Measurements from ENCODE around the gene SDSL. TPM values are rescaled to one million over a fixed set of nuclear protein-coding genes. Genes with fewer than 3 reads are reported as not detected.

The SDSL gene
- total RNA-seq, 1 donor from 2014 or later: 0.52 TPM

GRCh38 chr12:113386866-113387566 lies 35.2 kb upstream of the SDSL start:
- H3K9ac ChIP-seq (ENCODE audit: low read depth in 1 of 3, low read length in 3 of 3): no peak overlapping the region
- H3K27ac ChIP-seq (ENCODE audit: low read depth, low read length): no peak overlapping the region
- H3K9me3 ChIP-seq (ENCODE audit: control insufficient read depth in 3 of 3, low read length in 3 of 3): no peaks in the 10 kb centered on the region
- H3K36me3 ChIP-seq (ENCODE audit: control insufficient read depth in 3 of 3, insufficient read depth in 3 of 3, low read length in 3 of 3): peaks cover 43 to 55% (median 49%) of the 10 kb centered on the region in 3 donors
- no peak overlapping the region for H3K4me3 ChIP-seq (ENCODE audit: low read length in 3 of 3)
- no peaks in the 10 kb centered on the region for H3K4me1 ChIP-seq (ENCODE audit: control insufficient read depth in 3 of 3, insufficient read depth in 3 of 3, low read length in 3 of 3)
- no peaks in the 10 kb centered on the region for H3K27me3 ChIP-seq (ENCODE audit: control insufficient read depth in 3 of 3, insufficient read depth in 3 of 3, low read length in 3 of 3)

GRCh38 chr12:113387631-113388030 lies 34.5 kb upstream of the SDSL start:
- no peaks in the 10 kb centered on the region for H3K27me3 ChIP-seq (ENCODE audit: control insufficient read depth in 3 of 3, insufficient read depth in 3 of 3, low read length in 3 of 3)
- no peak overlapping the region for H3K27ac ChIP-seq (ENCODE audit: low read depth, low read length)
- no peaks in the 10 kb centered on the region for H3K4me1 ChIP-seq (ENCODE audit: control insufficient read depth in 3 of 3, insufficient read depth in 3 of 3, low read length in 3 of 3)
- no peaks in the 10 kb centered on the region for H3K9me3 ChIP-seq (ENCODE audit: control insufficient read depth in 3 of 3, low read length in 3 of 3)
- H3K4me3 ChIP-seq (ENCODE audit: low read length in 3 of 3): no peak overlapping the region
- H3K9ac ChIP-seq (ENCODE audit: low read depth in 1 of 3, low read length in 3 of 3): no peak overlapping the region
- H3K36me3 ChIP-seq (ENCODE audit: control insufficient read depth in 3 of 3, insufficient read depth in 3 of 3, low read length in 3 of 3): peaks cover 43 to 55% (median 46%) of the 10 kb centered on the region in 3 donors

DNA sequence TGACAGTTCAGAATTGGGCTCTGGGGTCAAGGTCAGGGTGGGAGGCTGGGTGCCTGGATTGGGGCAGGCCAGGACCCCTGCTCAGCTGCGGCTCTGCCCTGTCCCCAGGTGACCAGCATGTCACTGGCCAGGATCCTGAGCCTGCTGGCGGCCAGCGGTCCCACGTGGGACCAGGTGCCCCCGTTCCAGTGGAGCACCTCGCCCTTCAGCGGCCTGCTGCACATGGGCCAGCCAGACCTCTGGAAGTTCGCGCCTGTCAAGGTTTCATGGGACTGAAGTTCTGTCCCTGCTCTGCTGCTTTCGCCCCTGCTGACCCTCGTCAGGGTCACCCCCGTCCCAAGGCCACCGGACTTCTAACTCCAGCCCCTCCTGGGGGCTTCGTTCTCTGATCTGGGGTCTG lies 33.8 kb upstream of the SDSL start:
- H3K36me3 ChIP-seq (ENCODE audit: control insufficient read depth in 3 of 3, insufficient read depth in 3 of 3, low read length in 3 of 3): peaks cover 41 to 52% (median 43%) of the 10 kb centered on the region in 3 donors
- H3K9ac ChIP-seq (ENCODE audit: low read depth in 1 of 3, low read length in 3 of 3): no peak overlapping the region
- no peak overlapping the region for H3K27ac ChIP-seq (ENCODE audit: low read depth, low read length)
- no peaks in the 10 kb centered on the region for H3K9me3 ChIP-seq (ENCODE audit: control insufficient read depth in 3 of 3, low read length in 3 of 3)
- no peak overlapping the region for H3K4me3 ChIP-seq (ENCODE audit: low read length in 3 of 3)
- H3K27me3 ChIP-seq (ENCODE audit: control insufficient read depth in 3 of 3, insufficient read depth in 3 of 3, low read length in 3 of 3): no peaks in the 10 kb centered on the region
- H3K4me1 ChIP-seq (ENCODE audit: control insufficient read depth in 3 of 3, insufficient read depth in 3 of 3, low read length in 3 of 3): no peaks in the 10 kb centered on the region

- H3K36me3 ChIP-seq (ENCODE audit: control insufficient read depth in 3 of 3, insufficient read depth in 3 of 3, low read length in 3 of 3): peaks cover 29 to 37% (median 30%) of the 10 kb centered on the region in 3 donors
- no peak overlapping the region for H3K27ac ChIP-seq (ENCODE audit: low read depth, low read length)
- H3K4me3 ChIP-seq (ENCODE audit: low read length in 3 of 3): no peak overlapping the region
- no peaks in the 10 kb centered on the region for H3K27me3 ChIP-seq (ENCODE audit: control insufficient read depth in 3 of 3, insufficient read depth in 3 of 3, low read length in 3 of 3)
- H3K9ac ChIP-seq (ENCODE audit: low read depth in 1 of 3, low read length in 3 of 3): no peak overlapping the region
- H3K4me1 ChIP-seq (ENCODE audit: control insufficient read depth in 3 of 3, insufficient read depth in 3 of 3, low read length in 3 of 3): no peaks in the 10 kb centered on the region
- no peaks in the 10 kb centered on the region for H3K9me3 ChIP-seq (ENCODE audit: control insufficient read depth in 3 of 3, low read length in 3 of 3)
Observed at GRCh38 chr12:113390064-113391043, 31.8 kb upstream of the SDSL start.

GRCh38 chr12:113391145-113391544 lies 31.0 kb upstream of the SDSL start:
- no peak overlapping the region for H3K9ac ChIP-seq (ENCODE audit: low read depth in 1 of 3, low read length in 3 of 3)
- no peaks in the 10 kb centered on the region for H3K27me3 ChIP-seq (ENCODE audit: control insufficient read depth in 3 of 3, insufficient read depth in 3 of 3, low read length in 3 of 3)
- H3K4me1 ChIP-seq (ENCODE audit: control insufficient read depth in 3 of 3, insufficient read depth in 3 of 3, low read length in 3 of 3): no peaks in the 10 kb centered on the region
- H3K36me3 ChIP-seq (ENCODE audit: control insufficient read depth in 3 of 3, insufficient read depth in 3 of 3, low read length in 3 of 3): peaks cover 27 to 36% (median 28%) of the 10 kb centered on the region in 3 donors
- no peak overlapping the region for H3K27ac ChIP-seq (ENCODE audit: low read depth, low read length)
- no peak overlapping the region for H3K4me3 ChIP-seq (ENCODE audit: low read length in 3 of 3)
- H3K9me3 ChIP-seq (ENCODE audit: control insufficient read depth in 3 of 3, low read length in 3 of 3): no peaks in the 10 kb centered on the region

DNA sequence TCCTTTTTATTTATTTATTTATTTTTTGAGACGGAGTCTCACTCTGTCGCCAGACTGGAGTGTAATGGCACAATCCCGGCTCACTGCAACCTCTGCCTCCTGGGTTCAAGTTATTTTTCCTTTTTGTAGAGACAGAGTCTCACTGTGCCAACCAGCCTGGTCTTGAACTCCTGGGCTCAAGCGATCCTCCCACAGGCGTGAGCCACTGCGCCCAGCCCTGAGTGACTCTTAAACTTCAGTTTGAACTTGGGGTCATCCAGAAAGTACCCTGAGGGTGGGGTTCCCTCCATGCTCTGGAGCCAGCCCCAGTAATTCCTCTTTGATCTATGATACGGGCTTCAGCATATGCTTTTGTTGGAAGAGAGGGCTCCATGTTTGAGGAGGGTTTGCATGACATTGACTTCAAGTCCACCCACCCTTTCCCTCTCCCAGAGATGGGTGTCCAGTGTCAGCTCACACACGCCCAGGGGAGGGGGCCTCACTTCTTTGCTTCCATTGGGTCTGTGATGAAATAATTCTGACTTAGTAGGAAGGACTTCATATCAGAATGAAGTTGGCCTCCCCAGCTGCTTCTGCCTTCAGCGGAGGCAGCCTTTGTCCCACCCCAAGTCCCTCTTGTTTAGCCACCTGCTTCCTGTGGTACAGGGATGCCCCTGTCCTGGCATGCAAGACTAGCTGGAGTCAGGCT lies 30.4 kb upstream of the SDSL start:
- H3K4me1 ChIP-seq (ENCODE audit: control insufficient read depth in 3 of 3, insufficient read depth in 3 of 3, low read length in 3 of 3): no peaks in the 10 kb centered on the region

DNA sequence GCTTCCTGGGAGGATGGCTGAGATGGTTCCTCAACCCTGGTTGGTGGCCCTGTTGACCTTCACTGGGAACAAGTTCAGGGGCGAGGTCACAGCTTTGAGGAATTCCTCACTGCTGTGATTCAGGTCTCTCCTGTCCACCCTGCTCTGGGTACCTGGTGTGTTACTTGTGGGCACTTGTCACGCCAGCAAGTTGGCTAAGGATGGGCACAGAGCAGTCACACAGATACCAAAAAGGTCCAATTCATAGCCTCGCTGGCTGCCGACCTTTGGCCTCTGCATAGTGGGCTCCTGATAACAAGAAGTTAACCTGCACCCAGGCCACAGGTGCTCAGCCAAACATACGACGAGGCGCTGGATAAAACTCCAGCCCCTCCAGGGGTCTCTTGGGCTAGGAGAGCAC lies 29.7 kb upstream of the SDSL start:
- Histone ChIP-seq H3K9me3 (ENCODE audit: control insufficient read depth in 3 of 3, low read length in 3 of 3) (no peaks in the 10 kb centered on the region), H3K27ac (ENCODE audit: low read depth, low read length) (no peak overlapping the region), H3K27me3 (ENCODE audit: control insufficient read depth in 3 of 3, insufficient read depth in 3 of 3, low read length in 3 of 3) (peaks cover 2 to 4% (median 3%) of the 10 kb centered on the region in 3 donors), H3K4me1 (ENCODE audit: control insufficient read depth in 3 of 3, insufficient read depth in 3 of 3, low read length in 3 of 3) (no peaks in the 10 kb centered on the region), H3K9ac (ENCODE audit: low read depth in 1 of 3, low read length in 3 of 3) (no peak overlapping the region), H3K36me3 (ENCODE audit: control insufficient read depth in 3 of 3, insufficient read depth in 3 of 3, low read length in 3 of 3) (peaks cover 21 to 26% (median 21%) of the 10 kb centered on the region in 3 donors), H3K4me3 (ENCODE audit: low read length in 3 of 3) (no peak overlapping the region)

More for the DNA sequence above, 30.4 kb upstream of the SDSL start:
- Histone ChIP-seq H3K9me3 (ENCODE audit: control insufficient read depth in 3 of 3, low read length in 3 of 3) (no peaks in the 10 kb centered on the region), H3K27ac (ENCODE audit: low read depth, low read length) (no peak overlapping the region), H3K4me3 (ENCODE audit: low read length in 3 of 3) (no peak overlapping the region), H3K36me3 (ENCODE audit: control insufficient read depth in 3 of 3, insufficient read depth in 3 of 3, low read length in 3 of 3) (peaks cover 27 to 33% (median 27%) of the 10 kb centered on the region in 3 donors), H3K9ac (ENCODE audit: low read depth in 1 of 3, low read length in 3 of 3) (no peak overlapping the region), H3K27me3 (ENCODE audit: control insufficient read depth in 3 of 3, insufficient read depth in 3 of 3, low read length in 3 of 3) (peaks cover under 1 to 1% (median under 1%) of the 10 kb centered on the region in 3 donors)

- Histone ChIP-seq H3K27me3 (ENCODE audit: control insufficient read depth in 3 of 3, insufficient read depth in 3 of 3, low read length in 3 of 3) (peaks cover 3 to 4% (median 3%) of the 10 kb centered on the region in 3 donors), H3K36me3 (ENCODE audit: control insufficient read depth in 3 of 3, insufficient read depth in 3 of 3, low read length in 3 of 3) (peaks cover 17 to 21% (median 19%) of the 10 kb centered on the region in 3 donors), H3K4me3 (ENCODE audit: low read length in 3 of 3) (no peak overlapping the region), H3K9ac (ENCODE audit: low read depth in 1 of 3, low read length in 3 of 3) (no peak overlapping the region), H3K9me3 (ENCODE audit: control insufficient read depth in 3 of 3, low read length in 3 of 3) (no peaks in the 10 kb centered on the region), H3K27ac (ENCODE audit: low read depth, low read length) (no peak overlapping the region), H3K4me1 (ENCODE audit: control insufficient read depth in 3 of 3, insufficient read depth in 3 of 3, low read length in 3 of 3) (no peaks in the 10 kb centered on the region)
Observed at GRCh38 chr12:113392988-113393579, 29.1 kb upstream of the SDSL start.

GRCh38 chr12:113393749-113394148 lies 28.4 kb upstream of the SDSL start:
- Histone ChIP-seq H3K4me1 (ENCODE audit: control insufficient read depth in 3 of 3, insufficient read depth in 3 of 3, low read length in 3 of 3) (no peaks in the 10 kb centered on the region), H3K27me3 (ENCODE audit: control insufficient read depth in 3 of 3, insufficient read depth in 3 of 3, low read length in 3 of 3) (peaks cover 8 to 10% (median 9%) of the 10 kb centered on the region in 3 donors), H3K9me3 (ENCODE audit: control insufficient read depth in 3 of 3, low read length in 3 of 3) (no peaks in the 10 kb centered on the region), H3K36me3 (ENCODE audit: control insufficient read depth in 3 of 3, insufficient read depth in 3 of 3, low read length in 3 of 3) (peaks cover 13 to 15% (median 15%) of the 10 kb centered on the region in 3 donors), H3K9ac (ENCODE audit: low read depth in 1 of 3, low read length in 3 of 3) (no peak overlapping the region), H3K27ac (ENCODE audit: low read depth, low read length) (no peak overlapping the region), H3K4me3 (ENCODE audit: low read length in 3 of 3) (no peak overlapping the region)

Measured in skeletal muscle tissue (tissue), 4 donors.